Measurements from ENCODE around the gene CD247. TPM values are rescaled to one million over a fixed set of nuclear protein-coding genes. Genes with fewer than 3 reads are reported as not detected.

Gene CD247
- total RNA-seq, 4 donors from 2014 or later: 0.26 to 2.0 (median 0.52) TPM; not detected in 1

DNA sequence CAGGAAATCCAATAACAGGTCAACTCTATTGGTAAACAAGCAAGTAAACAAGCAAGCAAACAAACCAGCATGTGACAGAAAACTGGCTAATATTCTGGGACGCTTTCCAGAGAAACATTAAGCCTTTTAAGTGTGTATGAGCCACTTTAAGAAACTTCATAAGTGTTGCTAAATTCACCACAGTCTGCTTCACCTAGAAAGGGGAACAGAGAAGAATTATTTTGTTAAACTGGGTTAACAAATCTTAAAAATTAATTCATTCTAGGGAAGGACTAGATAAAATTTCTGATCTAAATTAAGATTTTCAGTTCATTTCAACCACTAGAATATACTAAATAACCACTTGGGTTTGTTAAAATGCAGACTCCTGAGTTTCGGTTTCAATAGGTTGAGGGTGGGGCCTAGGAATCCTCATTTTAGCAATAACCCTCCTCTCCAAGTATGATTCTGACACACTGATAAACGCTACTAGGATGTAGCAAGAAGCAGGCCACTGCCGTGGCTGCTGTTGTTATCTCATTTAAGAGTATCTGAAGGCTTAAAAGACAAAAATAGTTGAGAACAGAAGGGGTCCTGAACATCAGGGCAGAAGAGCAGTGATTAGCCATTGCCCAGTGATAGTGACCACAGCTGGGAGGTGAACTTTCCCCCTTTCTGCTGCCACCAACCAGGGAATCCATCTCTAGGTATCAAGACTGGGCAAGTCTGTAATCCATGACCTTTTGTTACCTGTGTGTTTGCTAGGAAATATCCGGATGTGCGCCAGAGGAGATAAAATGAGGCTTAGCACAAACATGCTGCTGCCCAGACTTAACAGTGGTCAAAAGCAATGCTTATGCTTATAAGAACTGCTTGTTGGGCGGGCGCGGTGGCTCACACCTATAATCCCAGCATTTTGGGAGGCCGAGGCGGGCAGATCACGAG is 24.0 kb upstream of the CD247 start:
- Histone ChIP-seq H3K4me3 (no peak overlapping the region), H3K27me3 (no peaks in the 10 kb centered on the region)

DNA sequence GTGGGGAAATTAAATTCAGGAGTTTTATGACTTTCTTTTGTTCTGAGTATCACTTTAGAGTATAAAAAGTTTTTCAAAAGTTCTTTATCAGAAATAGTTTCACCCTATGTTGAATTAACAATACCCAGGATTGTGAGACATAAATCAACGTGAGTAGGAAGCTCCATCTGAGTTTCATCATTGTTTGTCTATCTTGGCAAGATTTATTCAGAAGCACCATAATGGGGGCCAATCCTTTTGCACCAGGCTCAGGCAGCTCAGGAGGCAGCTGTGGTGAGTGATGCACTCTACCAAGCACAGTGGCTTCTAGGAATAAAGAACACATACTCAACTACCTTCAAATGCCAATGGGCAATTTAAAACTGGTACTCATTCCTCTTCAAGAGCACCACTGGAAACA is 23.3 kb upstream of the CD247 start:
- Histone ChIP-seq H3K9me3 (no peaks in the 10 kb centered on the region), H3K27me3 (no peaks in the 10 kb centered on the region), H3K27ac (replicated peaks in 1 of 4) (no peak overlapping the region), H3K36me3 (peaks cover 14 to 56% (median 26%) of the 10 kb centered on the region in 4 donors), H3K4me1 (peaks cover 0 to 21% (median 15%) of the 10 kb centered on the region in 4 donors), H3K4me3 (no peak overlapping the region)
- TF ChIP-seq, protein P1, sequence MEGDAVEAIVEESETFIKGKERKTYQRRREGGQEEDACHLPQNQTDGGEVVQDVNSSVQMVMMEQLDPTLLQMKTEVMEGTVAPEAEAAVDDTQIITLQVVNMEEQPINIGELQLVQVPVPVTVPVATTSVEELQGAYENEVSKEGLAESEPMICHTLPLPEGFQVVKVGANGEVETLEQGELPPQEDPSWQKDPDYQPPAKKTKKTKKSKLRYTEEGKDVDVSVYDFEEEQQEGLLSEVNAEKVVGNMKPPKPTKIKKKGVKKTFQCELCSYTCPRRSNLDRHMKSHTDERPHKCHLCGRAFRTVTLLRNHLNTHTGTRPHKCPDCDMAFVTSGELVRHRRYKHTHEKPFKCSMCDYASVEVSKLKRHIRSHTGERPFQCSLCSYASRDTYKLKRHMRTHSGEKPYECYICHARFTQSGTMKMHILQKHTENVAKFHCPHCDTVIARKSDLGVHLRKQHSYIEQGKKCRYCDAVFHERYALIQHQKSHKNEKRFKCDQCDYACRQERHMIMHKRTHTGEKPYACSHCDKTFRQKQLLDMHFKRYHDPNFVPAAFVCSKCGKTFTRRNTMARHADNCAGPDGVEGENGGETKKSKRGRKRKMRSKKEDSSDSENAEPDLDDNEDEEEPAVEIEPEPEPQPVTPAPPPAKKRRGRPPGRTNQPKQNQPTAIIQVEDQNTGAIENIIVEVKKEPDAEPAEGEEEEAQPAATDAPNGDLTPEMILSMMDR (IDR thresholded peaks at IDR 0.05): no peak
- no peak for TF ChIP-seq POLR2A (IDR thresholded peaks at IDR 0.05; ENCODE audit: low read depth)
- TF ChIP-seq POLR2AphosphoS5 (IDR thresholded peaks at IDR 0.05): no peak
- no peak for TF ChIP-seq EP300 (IDR thresholded peaks at IDR 0.05)
- no peak for DNase-seq (ENCODE audit: extremely low spot score)
- 0% methylated on average over 1 of the region's 1 CpG for WGBS
- intact Hi-C loops (cut with DNase I): no loop called here

More for the DNA sequence above, 24.0 kb upstream of the CD247 start:
- intact Hi-C loops (cut with DNase I): no loop called here
- Histone ChIP-seq H3K9me3 (no peaks in the 10 kb centered on the region), H3K4me1 (peaks cover 0 to 21% (median 15%) of the 10 kb centered on the region in 4 donors), H3K36me3 (peaks cover 21 to 63% (median 32%) of the 10 kb centered on the region in 4 donors), H3K27ac (replicated peaks in 1 of 4) (no peak overlapping the region)
- no peak for DNase-seq (ENCODE audit: extremely low spot score)
- WGBS: 85% methylated on average over 12 of the region's 12 CpGs
- no peak for TF ChIP-seq POLR2AphosphoS5 (IDR thresholded peaks at IDR 0.05)
- TF ChIP-seq EP300 (IDR thresholded peaks at IDR 0.05): no peak
- TF ChIP-seq, protein P1 (IDR thresholded peaks at IDR 0.05): no peak
- TF ChIP-seq POLR2A (IDR thresholded peaks at IDR 0.05; ENCODE audit: low read depth): no peak

DNA sequence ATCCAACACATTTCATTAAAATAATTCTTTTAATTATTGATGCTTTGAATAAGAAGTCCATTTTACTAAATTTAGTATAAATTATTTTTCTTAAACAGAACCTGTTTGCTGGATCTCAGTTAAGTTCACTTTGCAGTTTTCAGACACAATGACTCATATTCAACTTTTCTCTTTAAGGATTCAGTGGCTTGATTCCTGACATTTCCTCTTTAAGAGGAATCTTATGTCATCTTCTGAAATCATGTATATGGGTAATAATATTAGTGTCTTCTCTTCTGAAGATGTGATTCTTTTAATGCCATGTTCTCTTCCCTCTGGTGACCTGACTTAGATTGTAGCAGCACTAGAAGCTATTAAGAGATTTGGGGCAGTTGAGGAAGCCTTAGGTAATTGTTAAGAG is 22.7 kb upstream of the CD247 start:
- H3K4me1 ChIP-seq: peaks cover 0 to 21% (median 15%) of the 10 kb centered on the region in 4 donors
- H3K27ac ChIP-seq (replicated peaks in 1 of 4): no peak overlapping the region
- H3K27me3 ChIP-seq: no peaks in the 10 kb centered on the region
- no peak overlapping the region for H3K4me3 ChIP-seq
- no peaks in the 10 kb centered on the region for H3K9me3 ChIP-seq
- TF ChIP-seq POLR2A (IDR thresholded peaks at IDR 0.05; ENCODE audit: low read depth) (no peak), POLR2AphosphoS5 (IDR thresholded peaks at IDR 0.05) (no peak), EP300 (IDR thresholded peaks at IDR 0.05) (no peak)
- TF ChIP-seq, protein P1 (IDR thresholded peaks at IDR 0.05): no peak
- peaks cover 8 to 52% (median 22%) of the 10 kb centered on the region in 4 donors for H3K36me3 ChIP-seq
- intact Hi-C loops (cut with DNase I): no loop called here
- no peak for DNase-seq (ENCODE audit: extremely low spot score)

DNA sequence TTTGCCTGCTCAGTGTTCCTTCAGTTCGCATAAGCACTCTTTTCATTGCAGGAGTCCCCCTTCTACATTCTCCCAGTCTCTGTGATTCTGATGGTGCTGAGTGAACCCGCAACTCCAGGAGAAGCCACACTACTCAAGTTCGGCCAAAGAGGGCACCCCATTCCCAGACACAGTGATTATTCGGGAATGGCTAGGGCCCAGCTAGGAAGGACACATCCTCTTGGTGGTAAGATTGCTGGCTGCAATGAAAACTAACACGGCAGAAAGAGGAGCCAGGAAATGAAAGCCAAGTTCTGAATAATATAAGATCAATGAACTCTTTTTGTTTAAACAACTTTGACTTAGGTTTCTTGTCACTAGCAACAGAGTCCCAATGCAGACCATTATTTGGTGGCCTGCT is 20.3 kb upstream of the CD247 start:
- 56% methylated on average over 5 of the region's 5 CpGs for WGBS
- Histone ChIP-seq H3K27ac (replicated peaks in 1 of 4) (no peak overlapping the region), H3K9me3 (no peaks in the 10 kb centered on the region), H3K4me1 (peaks cover under 1 to 26% (median 16%) of the 10 kb centered on the region in 4 donors), H3K4me3 (no peak overlapping the region), H3K27me3 (no peaks in the 10 kb centered on the region), H3K36me3 (peaks cover 0 to 29% (median 7%) of the 10 kb centered on the region in 4 donors)
- DNase-seq (ENCODE audit: extremely low spot score): no peak
- TF ChIP-seq, protein P1 (IDR thresholded peaks at IDR 0.05): no peak
- TF ChIP-seq POLR2AphosphoS5 (IDR thresholded peaks at IDR 0.05): no peak
- intact Hi-C loops (cut with DNase I): loop anchor here (10.0 kb wide), 1 partner anchor 634 kb away; no protein-coding TSS in a partner anchor
